NCI-H82 (cell line): ENCODE data around the gene TTC7B.
"Not testable (repeated sequence)": the region's sequence is repeated elsewhere in the genome, so short reads cannot be mapped to it uniquely, and the experiment has no call there.

Source experiments
- DNase-seq: peaks from one replicate; lab custom pipeline; 2025; lab: John Stamatoyannopoulos, UW

Gene TTC7B

DNA sequence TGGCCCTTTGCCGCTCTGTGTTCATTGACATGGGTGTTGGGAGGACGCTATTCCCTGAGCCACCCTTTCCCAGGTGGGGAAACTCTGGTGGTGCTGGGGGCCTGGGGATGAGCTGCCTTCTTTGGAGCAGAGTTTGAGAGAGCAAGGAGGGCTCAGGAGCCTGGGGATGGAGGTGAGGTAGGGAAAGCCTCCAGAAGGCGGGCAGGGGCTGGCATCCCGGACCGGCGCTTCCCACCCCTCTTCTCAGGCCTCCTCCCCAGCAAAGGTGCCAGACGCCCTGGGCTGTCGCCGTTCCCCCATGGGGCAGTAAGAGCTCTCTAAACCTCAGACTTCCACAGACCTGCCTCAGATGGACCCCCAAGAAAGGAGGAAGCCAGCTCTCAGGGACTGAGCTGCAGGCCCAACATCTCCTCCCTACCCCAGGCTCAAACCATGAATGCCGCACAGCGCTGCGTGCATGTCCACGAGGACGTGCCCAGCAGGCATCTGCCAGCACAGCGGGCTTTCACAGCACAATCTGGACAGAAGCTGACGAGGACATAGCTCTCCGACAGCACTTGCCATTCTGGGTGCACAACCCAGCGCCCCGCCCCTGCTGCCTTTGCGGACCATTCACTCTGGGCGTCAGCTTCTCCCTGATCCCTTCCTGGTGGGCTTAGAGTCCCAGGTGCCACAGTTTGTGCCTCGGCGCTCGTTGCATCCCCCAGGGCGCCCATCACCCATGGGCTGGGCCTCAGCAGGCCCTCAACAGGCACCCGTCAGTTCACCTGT lies 14.9 kb upstream of the TTC7B start:
- no peak for DNase-seq

DNA sequence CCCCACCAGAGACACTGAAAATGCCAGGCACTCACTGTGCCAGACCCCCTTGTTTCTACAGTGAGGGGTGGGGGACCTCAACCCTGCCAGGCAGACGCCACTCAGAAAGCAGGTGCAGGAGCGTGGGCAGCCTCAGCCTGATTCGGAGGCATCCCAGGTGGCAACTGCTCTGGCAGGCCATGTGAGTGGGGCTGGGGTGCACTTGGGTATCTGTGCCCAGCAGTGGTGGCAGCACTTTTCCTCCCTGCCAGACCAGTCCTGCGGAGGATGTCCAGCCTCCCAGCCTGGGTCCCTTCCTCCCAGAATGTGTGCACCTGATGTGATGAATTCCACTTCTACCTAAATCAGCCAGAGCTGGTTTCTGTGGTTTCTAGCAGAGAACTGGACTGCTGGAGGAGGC lies 13.4 kb upstream of the TTC7B start:
- DNase-seq, result no peak

DNA sequence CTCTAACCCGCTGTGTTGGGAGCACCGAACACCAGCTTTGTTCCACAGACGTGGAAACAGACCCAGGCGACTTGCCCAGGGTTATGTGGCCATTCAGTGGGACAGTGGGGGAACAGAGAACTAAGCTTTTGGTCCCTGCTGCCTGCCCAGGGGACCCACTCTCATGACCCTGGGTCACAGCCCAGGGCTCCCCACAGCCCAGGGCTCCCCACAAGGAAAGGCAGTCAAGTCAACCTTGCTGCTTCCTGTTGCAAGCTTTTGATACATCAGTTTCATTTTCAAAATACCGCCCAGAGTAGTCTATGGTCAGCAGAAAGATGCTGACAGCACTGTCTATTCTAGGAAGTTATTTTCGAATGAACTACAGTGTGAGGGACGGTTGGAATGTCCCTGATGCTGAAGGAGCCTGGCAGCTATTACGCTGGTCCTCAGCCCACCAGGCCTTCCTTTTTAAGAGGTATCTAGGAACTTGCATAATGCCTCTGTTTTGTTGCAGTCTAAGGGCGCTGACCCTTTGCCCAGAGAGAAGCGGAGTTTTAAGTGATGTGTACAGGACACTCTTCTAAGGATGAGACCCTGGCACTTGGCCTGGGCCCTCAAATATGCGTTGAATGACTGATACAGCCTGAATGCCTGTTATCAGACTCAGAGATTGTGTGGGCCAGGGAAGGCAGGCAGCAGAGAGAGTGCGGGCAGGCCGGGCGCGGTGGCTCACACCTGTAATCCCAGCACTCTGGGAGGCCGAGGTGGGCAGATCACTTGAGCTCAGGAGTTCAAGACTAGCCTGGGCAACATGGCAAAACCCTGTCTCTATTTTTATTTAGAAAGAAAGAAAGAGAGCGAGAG lies 12.6 kb upstream of the TTC7B start:
- DNase-seq, result no peak

DNA sequence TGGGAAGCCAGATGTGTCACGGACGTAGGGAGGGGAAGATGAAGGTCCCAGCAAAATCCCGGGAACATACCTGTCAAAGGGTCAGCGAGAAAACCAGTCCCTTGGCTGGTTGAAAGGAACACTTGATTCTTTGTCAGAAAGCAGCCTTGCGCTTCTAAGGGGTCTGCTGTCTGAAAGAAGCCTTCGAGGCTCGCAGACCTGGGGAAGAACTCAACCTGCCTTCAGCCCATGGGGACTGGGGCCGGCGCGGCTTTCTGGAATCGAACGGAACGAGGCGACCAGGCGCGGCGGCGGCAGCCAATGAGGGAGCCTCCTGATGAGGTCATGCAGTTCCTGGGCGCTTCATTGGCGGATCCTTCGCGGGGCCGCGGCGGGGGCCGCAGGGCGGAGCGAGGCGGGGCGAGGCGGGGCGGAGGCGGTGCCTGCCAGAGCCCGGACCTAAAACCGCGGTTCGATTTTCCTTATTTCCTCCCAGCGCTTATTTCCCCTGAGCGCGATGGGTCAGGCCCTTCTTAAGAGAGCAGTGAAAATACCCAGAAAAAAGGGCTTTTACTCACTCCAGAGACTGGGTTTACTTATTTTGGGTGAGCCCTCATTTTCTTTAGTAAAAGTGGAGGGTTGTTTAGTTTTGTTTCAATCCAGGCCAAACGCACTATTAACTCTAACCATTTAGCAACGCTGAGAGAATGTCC lies 11.8 kb upstream of the TTC7B start:
- DNase-seq, result peak; percentile 93

DNA sequence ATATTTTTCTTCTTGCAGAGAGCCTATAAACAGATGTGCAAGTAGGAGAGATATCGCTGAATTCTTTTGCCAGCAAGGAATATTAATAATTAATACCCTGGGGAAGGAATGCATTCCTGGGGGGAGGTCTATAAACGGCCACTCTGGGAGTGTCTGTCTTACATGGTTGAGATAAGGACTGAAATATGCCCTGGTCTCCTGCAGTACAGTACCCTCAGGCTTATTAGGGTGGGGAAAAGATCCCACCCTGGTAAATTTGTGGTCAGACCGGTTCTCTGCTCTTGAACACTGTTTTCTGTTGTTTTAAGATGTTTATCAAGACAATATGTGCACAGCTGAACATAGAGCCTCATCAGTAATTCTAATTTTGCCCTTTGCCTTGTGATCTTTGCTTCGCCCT lies 7.3 kb upstream of the TTC7B start:
- not testable (repeated sequence) for DNase-seq

DNA sequence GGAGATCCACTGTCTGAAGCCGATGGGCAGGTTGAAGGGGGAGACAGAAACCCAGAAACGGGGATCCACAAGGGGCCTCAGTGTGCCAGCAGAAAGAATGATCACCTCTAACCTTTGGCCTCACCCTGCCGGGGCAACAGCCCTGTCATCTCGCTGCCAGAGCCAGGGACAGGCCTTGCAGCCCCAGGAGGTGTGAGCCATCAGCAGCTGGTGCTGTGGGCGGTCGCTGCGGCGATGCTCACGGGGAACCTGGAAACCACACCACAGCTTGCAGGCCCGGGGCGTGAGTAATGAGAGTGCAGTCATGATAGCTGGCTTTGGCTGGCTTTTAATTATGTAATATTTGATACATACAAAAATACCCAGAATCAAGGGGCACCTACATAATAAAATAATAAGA lies 4.7 kb upstream of the TTC7B start:
- no peak for DNase-seq

DNA sequence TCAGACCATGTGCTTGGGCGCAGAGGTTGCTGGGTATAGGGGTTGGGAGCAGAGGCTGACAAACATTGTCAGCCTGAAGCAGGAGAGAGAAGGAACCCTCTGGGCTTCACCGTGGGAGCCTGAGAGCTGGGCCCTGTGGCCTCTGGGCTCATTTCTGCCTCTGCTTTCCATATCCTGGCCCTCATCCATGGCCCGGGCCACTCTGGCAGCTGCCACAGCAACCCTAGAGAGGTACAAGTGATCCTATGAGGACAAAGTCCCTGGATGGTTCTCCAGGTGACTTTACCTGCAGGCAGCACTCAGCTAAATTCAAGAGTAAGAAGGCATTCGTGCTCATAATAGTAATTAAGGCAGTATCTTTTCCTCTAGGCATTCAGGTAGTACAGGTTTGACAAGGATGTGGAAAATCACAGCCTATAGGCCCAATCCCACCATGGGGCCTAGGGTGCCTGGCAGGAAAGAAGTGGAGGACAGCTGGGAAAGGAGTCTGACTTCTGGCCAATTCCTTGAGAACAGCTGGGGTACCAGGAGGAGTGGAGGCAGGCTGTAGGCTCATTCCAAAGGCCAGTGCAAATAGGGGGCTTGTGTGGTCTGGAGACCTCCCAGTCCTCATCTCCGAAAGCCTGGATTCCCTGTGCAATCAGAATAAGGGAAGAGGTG lies 3.6 kb upstream of the TTC7B start:
- DNase-seq, result no peak

DNA sequence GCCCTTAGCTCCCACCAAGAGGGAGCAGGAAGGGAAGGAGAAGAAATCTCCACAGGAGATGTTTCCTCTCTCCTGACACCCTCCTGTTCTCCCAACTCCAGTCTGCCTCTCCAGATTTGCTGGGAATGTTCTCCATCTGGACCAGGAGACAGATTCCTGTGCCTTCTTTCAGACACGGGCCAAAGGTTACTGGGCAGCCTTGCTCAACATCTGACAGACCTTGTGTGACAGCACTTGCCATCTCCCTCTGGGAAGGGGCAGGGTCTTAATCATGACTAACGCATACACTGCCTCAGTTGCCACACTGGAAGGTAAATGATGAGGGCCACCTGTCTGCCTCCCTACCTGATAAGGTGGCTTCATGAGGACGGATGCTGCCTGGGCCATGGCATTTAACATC lies 2.5 kb upstream of the TTC7B start:
- DNase-seq, result no peak

DNA sequence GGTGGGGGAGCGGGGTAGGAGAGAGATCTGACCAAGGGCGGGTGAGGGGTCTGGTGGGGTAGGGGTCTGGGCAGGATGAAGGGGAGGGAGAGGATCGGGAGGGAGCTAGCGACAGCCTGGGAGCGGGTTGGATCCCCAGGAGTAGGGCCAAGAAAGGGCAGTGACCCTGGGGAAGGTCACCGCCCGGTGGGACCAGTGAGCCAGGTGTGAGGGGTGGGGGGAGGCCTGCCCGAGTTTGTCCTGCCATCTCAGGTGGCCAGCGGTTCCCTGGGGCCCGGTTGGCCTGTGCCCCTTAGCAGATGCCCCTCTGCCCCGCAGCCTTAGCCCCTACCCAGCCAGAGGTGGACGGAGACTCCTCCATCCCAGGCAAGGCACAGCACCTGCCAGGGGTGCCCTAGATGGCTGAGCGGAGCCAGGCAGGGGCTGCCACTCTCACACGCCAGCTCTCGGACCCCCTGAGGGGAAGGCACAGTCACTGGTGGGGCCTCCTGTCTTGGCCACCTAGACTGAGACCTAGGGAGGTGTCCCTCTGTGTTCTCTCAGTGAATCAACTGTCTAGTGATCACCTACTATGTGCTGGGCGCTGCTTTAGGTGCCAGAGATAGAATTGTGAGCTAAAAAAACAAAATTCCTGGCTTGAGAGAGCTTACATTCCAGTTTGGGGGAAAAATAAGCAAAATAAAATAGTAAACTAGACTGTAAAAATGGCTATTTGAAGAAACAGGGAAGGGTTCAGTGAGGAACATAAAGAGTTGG lies 629 bp upstream of the TTC7B start:
- peak; percentile 38 for DNase-seq

DNA sequence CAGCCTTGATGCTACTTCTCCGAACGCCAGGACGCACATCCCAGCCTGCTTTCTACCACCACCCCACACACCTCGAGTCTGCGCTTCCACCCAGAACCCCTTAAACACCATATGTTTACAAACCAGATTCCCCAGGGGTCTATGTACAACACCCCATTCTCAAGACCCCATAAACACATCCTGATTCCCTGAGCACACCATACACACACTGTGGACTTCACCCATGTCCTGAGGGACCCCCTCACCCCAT lies 733 bp downstream of the TTC7B start:
- DNase-seq, result no peak

DNA sequence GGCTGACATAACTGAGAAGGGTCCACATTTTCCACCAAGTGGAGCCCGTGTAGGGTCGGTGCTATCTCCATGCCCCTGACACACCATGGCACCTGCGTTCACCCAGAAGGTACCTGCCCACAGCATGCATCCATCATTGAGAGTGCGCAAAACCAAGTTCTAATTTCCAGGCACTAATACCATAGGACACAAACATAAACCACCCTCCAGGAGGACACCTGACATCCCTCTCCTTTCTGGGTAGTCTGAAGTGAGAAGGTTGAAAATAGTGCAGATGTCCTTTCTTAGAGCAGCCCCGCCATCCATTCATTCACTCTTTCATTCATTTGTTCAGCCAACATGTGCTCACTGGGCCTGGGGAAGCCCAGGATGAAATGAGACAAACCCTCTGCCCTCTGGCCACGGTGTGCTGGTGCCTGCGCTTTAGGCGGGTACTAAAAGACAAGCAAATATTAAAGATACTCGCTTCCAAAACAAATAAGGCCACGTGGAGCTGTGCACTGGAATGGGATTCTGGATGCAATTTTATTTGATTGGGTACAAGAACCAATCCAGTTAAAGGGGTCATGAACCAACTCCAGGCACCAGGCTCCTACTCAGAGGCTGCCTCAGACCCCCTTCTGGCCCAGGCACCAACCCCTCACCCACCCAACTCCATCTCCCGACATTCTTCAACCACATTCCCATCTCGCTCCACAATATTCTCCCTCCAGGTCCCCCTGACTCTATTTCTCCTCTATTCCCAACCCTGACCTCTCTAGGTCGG lies 1.2 kb downstream of the TTC7B start:
- DNase-seq, result peak; percentile 62

DNA sequence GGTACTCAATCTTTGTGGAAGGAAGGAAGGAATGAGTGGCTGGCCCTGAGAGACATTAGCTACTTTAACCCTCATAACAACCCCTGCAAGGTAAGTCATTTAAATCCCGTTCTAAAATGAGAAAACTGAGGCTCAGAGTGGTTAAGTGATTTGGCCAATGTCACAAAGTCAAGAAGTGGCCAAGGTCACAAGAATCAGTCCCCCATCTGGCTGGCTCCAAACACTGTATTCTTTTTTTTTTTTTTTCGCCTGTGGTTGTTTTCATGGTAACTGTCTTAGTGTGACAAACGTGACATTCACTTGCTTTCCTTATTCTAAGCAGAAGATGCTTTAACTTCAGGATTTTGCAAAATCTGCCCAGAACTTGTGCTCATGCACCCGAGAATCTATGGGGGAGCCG lies 2.8 kb downstream of the TTC7B start:
- DNase-seq, result no peak

DNA sequence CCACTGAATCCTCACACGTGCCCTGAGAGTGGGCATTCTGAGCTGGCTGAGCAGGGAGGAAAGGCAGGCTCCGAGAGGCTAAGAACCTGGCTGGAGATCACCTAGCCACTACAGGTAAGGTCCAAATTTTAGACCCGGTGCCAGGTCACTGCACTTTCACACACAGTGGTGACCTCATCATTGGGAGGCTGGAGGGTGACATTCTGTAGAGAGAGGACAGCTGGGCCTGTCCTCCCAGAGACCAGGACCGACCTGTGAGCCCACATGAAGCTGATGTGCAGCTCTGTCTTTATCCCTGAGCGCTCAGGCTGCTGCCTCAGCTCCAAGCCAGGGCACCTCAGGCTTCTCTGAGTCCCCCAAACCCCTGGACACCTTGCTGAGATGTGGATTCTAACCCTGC lies 4.1 kb downstream of the TTC7B start:
- peak; percentile 56 for DNase-seq

DNA sequence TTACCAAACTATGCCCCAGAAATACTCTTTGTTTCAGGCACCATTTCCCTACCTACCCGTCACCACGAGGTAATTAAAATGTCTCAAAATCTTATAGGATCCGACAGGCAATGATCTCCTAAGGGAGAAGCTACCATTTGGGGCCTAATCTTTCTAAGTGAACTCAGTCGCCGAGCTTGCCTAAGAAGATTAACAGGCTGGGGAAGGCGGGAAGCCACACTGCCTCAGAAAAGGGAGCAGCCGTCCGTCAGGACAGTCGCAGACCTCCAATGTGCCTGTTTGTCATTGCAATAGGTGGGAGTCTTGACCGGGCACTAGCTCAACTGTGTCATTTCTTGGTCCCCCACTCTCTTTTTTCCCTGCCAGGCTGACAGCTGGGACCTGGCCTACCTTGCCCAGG lies 4.6 kb downstream of the TTC7B start:
- DNase-seq, result peak; percentile 94

DNA sequence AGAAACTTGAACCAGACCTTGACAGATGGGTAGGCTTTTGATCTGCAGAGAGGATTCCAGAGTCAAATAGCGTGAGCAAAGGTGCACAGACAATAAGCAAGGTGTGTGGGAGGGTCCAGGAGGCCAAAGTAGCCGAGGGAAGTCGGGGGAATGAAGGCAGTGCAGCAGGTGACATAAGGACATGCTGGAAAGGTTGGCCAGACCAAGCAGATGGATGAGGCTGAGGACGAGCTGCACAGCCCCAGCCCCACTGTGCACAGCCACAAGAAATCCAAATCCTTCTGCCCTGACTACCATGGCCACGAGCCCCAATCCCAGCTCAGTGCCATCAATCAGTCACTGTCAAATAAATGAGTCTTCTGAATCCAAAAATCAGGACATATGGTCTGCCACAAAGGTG lies 5.4 kb downstream of the TTC7B start:
- DNase-seq, result peak; percentile 97

DNA sequence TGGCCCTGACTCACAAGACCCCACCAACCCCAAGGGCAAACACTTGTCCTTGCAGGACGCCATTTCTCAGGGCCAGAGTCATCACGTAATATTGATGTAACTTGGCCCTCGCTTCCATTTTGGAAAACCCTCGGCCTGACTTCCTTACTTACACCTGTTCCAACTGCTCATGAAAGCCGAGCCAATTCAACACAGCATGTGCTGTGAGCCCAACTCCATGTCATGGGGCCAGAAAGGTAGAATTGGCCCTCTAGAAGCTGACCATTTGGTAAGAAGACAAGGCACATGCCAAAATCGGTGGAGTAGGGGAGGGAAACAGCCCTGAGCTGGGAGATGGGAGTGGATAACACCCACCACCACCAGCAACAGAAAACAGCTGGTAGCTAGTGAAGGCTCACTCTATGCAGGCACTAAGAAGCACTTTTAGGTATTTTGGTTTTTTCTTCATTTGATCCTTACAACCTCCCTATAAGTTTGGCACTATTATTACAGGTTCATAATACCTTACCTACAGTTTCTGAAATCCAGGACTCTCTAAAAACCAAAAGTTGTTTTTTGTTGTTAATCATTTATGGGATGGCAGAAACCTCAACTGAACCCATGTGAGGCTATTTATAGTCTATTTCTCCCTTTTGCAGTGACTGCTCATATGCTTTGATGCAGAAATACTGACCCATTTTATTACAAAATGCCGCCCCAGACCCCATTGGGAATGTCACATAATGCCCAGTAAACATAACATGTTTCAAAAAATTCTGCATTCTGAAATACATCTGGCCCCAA lies 6.5 kb downstream of the TTC7B start:
- no peak for DNase-seq

DNA sequence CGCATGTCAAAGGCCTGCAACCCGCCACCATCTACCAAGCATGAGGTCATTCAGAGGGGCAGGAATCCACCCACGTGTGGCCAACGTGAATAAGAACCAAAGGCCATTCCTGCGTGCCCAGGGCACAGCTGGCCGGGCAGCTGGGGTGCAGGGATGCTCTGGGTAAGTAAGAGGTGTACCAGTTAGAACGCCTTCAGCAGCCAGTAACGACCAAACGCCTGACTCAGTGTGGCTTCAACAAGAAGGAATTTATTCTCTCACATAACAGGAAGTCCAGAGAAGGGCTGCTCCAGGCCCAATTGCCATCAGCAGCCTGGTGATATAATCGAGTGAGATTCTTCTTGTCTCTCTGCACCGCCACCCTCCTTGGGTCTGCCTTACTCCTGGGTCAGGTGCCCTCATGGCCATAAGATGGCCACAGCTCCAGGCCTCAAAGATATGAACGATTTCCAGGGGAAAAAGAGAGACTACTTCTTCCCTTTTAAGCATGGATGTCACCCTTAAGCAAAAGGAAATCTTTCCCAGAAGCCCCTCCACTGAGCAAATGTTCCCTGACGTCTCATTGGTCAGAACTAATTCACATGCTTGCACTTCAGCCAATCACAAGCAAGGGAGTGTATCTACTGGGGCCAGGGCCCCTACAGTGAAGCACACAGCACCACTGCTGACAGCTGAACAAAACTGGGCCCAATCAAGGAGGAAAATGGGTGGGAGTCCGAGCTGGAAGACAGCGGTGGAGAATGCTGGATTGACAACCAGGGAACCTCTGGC lies 7.3 kb downstream of the TTC7B start:
- no peak for DNase-seq

DNA sequence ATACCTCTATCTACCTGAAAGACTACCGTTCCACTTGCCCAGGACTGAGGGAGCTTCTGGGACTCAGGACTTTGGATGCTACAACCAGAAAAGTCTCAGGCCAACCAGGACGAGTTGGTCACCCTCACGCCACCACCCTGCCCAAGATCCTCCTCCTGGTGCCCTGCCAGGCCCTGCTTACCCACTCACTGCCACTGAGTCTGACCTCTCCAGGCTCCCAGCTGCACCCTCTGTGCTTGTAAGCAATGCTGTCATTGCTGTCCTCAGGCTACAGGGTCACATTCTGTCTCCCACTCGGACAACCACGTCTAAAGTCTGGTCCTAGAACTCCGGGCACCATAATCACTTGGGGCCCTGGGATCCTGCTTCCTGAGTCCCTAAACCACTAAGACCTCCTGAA lies 9.2 kb downstream of the TTC7B start:
- no peak for DNase-seq
